B cell (primary cell): Measurements from ENCODE around the gene PRSS53.

ENCODE experiments used
- EZH2 ChIP-seq: IDR thresholded peaks from 2 replicates; pipeline ENCODE4 v1.6.1; 2012; ENCODE audit warnings: borderline replicate concordance, low read depth, mild to moderate bottlenecking, moderate library complexity, low read length; ENCODE audit not compliant: insufficient read depth, poor library complexity, severe bottlenecking
- TF ChIP-seq, protein P1 (sequence below): fragments of 200-600 bp; IDR thresholded peaks from one replicate; pipeline ENCODE4 v1.8.0; 2022; ENCODE audit warnings: antibody characterized with exemption, mild to moderate bottlenecking

GRCh38 chr16:31061126-31061812 is 27.5 kb downstream of the PRSS53 start:
- TF ChIP-seq, protein P1, sequence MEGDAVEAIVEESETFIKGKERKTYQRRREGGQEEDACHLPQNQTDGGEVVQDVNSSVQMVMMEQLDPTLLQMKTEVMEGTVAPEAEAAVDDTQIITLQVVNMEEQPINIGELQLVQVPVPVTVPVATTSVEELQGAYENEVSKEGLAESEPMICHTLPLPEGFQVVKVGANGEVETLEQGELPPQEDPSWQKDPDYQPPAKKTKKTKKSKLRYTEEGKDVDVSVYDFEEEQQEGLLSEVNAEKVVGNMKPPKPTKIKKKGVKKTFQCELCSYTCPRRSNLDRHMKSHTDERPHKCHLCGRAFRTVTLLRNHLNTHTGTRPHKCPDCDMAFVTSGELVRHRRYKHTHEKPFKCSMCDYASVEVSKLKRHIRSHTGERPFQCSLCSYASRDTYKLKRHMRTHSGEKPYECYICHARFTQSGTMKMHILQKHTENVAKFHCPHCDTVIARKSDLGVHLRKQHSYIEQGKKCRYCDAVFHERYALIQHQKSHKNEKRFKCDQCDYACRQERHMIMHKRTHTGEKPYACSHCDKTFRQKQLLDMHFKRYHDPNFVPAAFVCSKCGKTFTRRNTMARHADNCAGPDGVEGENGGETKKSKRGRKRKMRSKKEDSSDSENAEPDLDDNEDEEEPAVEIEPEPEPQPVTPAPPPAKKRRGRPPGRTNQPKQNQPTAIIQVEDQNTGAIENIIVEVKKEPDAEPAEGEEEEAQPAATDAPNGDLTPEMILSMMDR, result no peak
- no peak for TF ChIP-seq EZH2
